Heart right ventricle (tissue), 16 donors: Measurements from ENCODE around the gene PIGR. TPM values are rescaled to one million over a fixed set of nuclear protein-coding genes. Genes with fewer than 3 reads are reported as not detected.

Source experiments
- ATAC-seq, 8 donors: fragments of 200-7000 bp; cut with Tn5 transposase; one replicate each; pipeline ENCODE4 v1.9.1; 2020; ENCODE audit warnings: mild to moderate bottlenecking in 8 of 8, moderate library complexity in 8 of 8, moderate number of reproducible peaks in 1 of 8
- DNase-seq, 2 donors: peaks; one replicate each; pipeline ENCODE4 v3.0.0-alpha.2; 2020
- H3K27ac ChIP-seq, 10 donors: fragments of 200-600 bp; sonication (generic) in 2 of 10; one replicate each; pipeline versions ENCODE4 v1.5.0 to v1.8.0; 2020 to 2022; ENCODE audit warnings: mild to moderate bottlenecking in 3 of 10
- H3K27me3 ChIP-seq, 7 donors: fragments of 200-600 bp; one replicate each; pipeline ENCODE4 v1.8.0; 2021 to 2022; ENCODE audit warnings: mild to moderate bottlenecking in 2 of 7
- H3K36me3 ChIP-seq, 9 donors: fragments of 200-600 bp; sonication (generic) in 1 of 9; one replicate each; pipeline versions ENCODE4 v1.5.0 to v1.8.0; 2020 to 2022; ENCODE audit warnings: mild to moderate bottlenecking in 2 of 9
- H3K4me1 ChIP-seq, 9 donors: fragments of 200-600 bp; sonication (generic) in 1 of 9; one replicate each; pipeline versions ENCODE4 v1.5.0 to v1.8.0; 2020 to 2022; ENCODE audit warnings: mild to moderate bottlenecking in 4 of 9
- H3K4me3 ChIP-seq, 10 donors: fragments of 200-600 bp; sonication (generic) in 2 of 10; one replicate each; pipeline versions ENCODE4 v1.5.0 to v1.8.0; 2020 to 2022; ENCODE audit warnings: mild to moderate bottlenecking in 7 of 10, moderate library complexity in 2 of 10
- H3K9me3 ChIP-seq, 11 donors: fragments of 200-600 bp in 10 of 11; sonication (generic) in 2 of 11; one replicate each; pipeline versions ENCODE4 v1.5.0 to v1.8.0; 2013 to 2022; ENCODE audit warnings: mild to moderate bottlenecking in 2 of 11, control low read depth in 1 of 11, moderate library complexity in 1 of 11
- CTCF ChIP-seq, 9 donors: fragments of 200-600 bp; sonication (generic) in 2 of 9; IDR thresholded peaks; one replicate each; pipeline versions ENCODE4 v1.5.0 to v1.8.0; 2021 to 2022; ENCODE audit warnings: antibody characterized with exemption in 9 of 9, mild to moderate bottlenecking in 5 of 9, moderate library complexity in 1 of 9
- WGBS, 2 donors: extraction: QIAGEN DNeasy Blood & Tissue Kit; methylation state at CpG; one replicate each; pipeline ENCODE4 v1.1.7; 2013; ENCODE audit warnings: inconsistent platforms in 1 of 2; 5-methylcytosine and 5-hydroxymethylcytosine counted together
- intact Hi-C, 10 donors: fragments of 100-400 bp; cut with DNase I; formaldehyde crosslinking; loops; one replicate each; pipeline versions ENCODE4 v1.11.1 to v1.14.2; 2022
- polyA plus RNA-seq, 2 donors: library from polyadenylated mRNA; stranded (reverse); fragments of 200-250 nt; gene quantifications; one replicate each; pipeline ENCODE4 v1.2.3, GENCODE V29; 2013
- total RNA-seq, 10 donors: library from RNA; stranded (reverse); fragmentation: NEBNext Ultra II Directional in 3 of 10; extraction: Animal tissue kit (Norgen Biotek cat#: 25700) in 3 of 10; gene quantifications; one replicate each; pipeline versions ENCODE4 v1.2.1 to v1.2.4, GENCODE V29; 2021 to 2023
- donor health status: Arrhythmogenic right ventricular cardiomyopathy.
- donor health status: ischemic (EF 13 %, LVEDD 7.1; RV severe dilation, severe dysfunction).
- donor health status: healthy with polysubstance abuse.
- donor health status: DM: no; HTN: yes; CAD: no.
- donor health status: DM: no; HTN: no; CAD: no.
- donor health status: ischemic (EF 25% LVEDD 6.9; RV normal size, moderate dysfunction).
- donor health status: ischemic (EF 25% LVEDD 5.7; RV mildly dilated, moderate dysfunction).
- donor health status: healthy.
- donor health status: DM: yes; HTN: yes; CAD: no.
- donor health status: Ischemic cardiomyopathy.
- donor health status: ischemic (EF 35%, LVEDD 5.7; RV mildly dilated, moderate dysfunction).
- donor health status: nonischemic (EF 11% LVEDD 7.7; RV severe dilation, severe dysfunction).
- donor health status: DM: yes; HTN: yes; CAD: no.
- donor health status: PGD.
- donor health status: ischemic (EF 29% LVEDD 5.4; RV normal size, mild dysfunction).
- donor health status: nonischemic (EF 23%, LVEDD 6.1; RV moderate dilation, normal function).

The PIGR gene
- total and polyA plus RNA-seq, 12 donors, result 0.01 to 0.11 (median 0.10) TPM; not detected in 9

- TF ChIP-seq CTCF (IDR thresholded peaks at IDR 0.05), result no peak
- peaks cover 0 to 17% (median 7%) of the 10 kb centered on the region in 9 donors for H3K4me1 ChIP-seq
- intact Hi-C loops, result no loop called here
- no peak for ATAC-seq
- WGBS, 2 donors, result 88 to 91% methylated on average over 3 of the region's 3 CpGs
- peak overlapping the region in 1 of 10 donors; percentile 3 for H3K27ac ChIP-seq
- no peak overlapping the region for H3K4me3 ChIP-seq
- H3K9me3 ChIP-seq, result no peaks in the 10 kb centered on the region
- DNase-seq, result no peak
- H3K27me3 ChIP-seq, result peaks cover 0 to 9% (median 0%) of the 10 kb centered on the region in 7 donors
- no peaks in the 10 kb centered on the region for H3K36me3 ChIP-seq
These were observed 50.9 kb downstream of the PIGR start for GRCh38 chr1:206895325-206895724.

GRCh38 chr1:206893380-206893779 is 52.9 kb downstream of the PIGR start:
- no peak for ATAC-seq
- TF ChIP-seq CTCF (IDR thresholded peaks at IDR 0.05), result no peak

GRCh38 chr1:206892351-206892984 is 53.8 kb downstream of the PIGR start:
- no peak overlapping the region for H3K4me3 ChIP-seq
- DNase-seq (no peak), ATAC-seq (no peak)
- 83 to 89% methylated on average over 3 of the region's 3 CpGs for WGBS, 2 donors
- H3K4me1 ChIP-seq, result peaks cover 0 to 23% (median 8%) of the 10 kb centered on the region in 9 donors
- intact Hi-C loops, result no loop called here
- no peak overlapping the region for H3K27ac ChIP-seq
- peaks cover 0 to 12% (median under 1%) of the 10 kb centered on the region in 7 donors for H3K27me3 ChIP-seq
- no peak for TF ChIP-seq CTCF (IDR thresholded peaks at IDR 0.05)
- H3K36me3 ChIP-seq, result no peaks in the 10 kb centered on the region
- H3K9me3 ChIP-seq, result no peaks in the 10 kb centered on the region

More at GRCh38 chr1:206893380-206893779, 52.9 kb downstream of the PIGR start:
- DNase-seq, result no peak
- Histone ChIP-seq H3K27me3 (peaks cover 0 to 9% (median 0%) of the 10 kb centered on the region in 7 donors), H3K4me1 (peaks cover 0 to 26% (median 8%) of the 10 kb centered on the region in 9 donors), H3K9me3 (no peaks in the 10 kb centered on the region), H3K27ac (no peak overlapping the region), H3K36me3 (no peaks in the 10 kb centered on the region), H3K4me3 (no peak overlapping the region)
- 87% methylated on average over 2 of the region's 2 CpGs for WGBS, 2 donors
- intact Hi-C loops, result no loop called here

- intact Hi-C loops, result no loop called here
- H3K36me3 ChIP-seq, result no peaks in the 10 kb centered on the region
- ATAC-seq, result no peak
- peaks cover 0 to 20% (median 4%) of the 10 kb centered on the region in 7 donors for H3K27me3 ChIP-seq
- H3K27ac ChIP-seq, result peak overlapping the region in 1 of 10 donors; percentile 50
- peaks cover 0 to 23% (median 8%) of the 10 kb centered on the region in 9 donors for H3K4me1 ChIP-seq
- no peaks in the 10 kb centered on the region for H3K9me3 ChIP-seq
- DNase-seq, result no peak
- 73 to 88% methylated on average over 1 of the region's 1 CpG for WGBS, 2 donors
- TF ChIP-seq CTCF (IDR thresholded peaks at IDR 0.05), result no peak
- H3K4me3 ChIP-seq, result no peak overlapping the region
These were observed 54.9 kb downstream of the PIGR start for GRCh38 chr1:206891412-206891811.
